RWPE2 (cell line): ENCODE data around the gene MGRN1.

Experiments used
- ATAC-seq: fragments of 200-7000 bp; cut with Tn5 transposase; 3 replicates; pipeline ENCODE4 v1.9.1; 2021; ENCODE audit warnings: low read depth
- DNase-seq: peaks from one replicate; pipeline ENCODE4 v3.0.0-alpha.2; 2020; ENCODE audit warnings: low spot score
- H3K27ac ChIP-seq: fragments of 450-650 bp; 2 replicates; pipeline ENCODE4 v1.5.1; 2017; ENCODE audit warnings: mild to moderate bottlenecking; ENCODE audit not compliant: poor library complexity, severe bottlenecking
- H3K27me3 ChIP-seq: fragments of 250-450 bp; sonication (Bioruptor Pico); 2 replicates; pipeline ENCODE4 v1.5.1; 2021; ENCODE audit warnings: mild to moderate bottlenecking, moderate library complexity; ENCODE audit not compliant: insufficient read depth, poor library complexity, severe bottlenecking
- H3K36me3 ChIP-seq: fragments of 250-450 bp; sonication (Bioruptor Pico); 2 replicates; pipeline ENCODE4 v1.5.1; 2020; ENCODE audit warnings: low read depth, mild to moderate bottlenecking, moderate library complexity
- H3K4me1 ChIP-seq: fragments of 250-450 bp; sonication (Bioruptor Pico); 2 replicates; pipeline ENCODE4 v1.5.1; 2021; ENCODE audit warnings: mild to moderate bottlenecking, moderate library complexity; ENCODE audit not compliant: insufficient read depth, poor library complexity, severe bottlenecking
- H3K4me3 ChIP-seq: fragments of 250-450 bp; sonication (Bioruptor Pico); 2 replicates; pipeline ENCODE4 v1.5.1; 2021; ENCODE audit warnings: mild to moderate bottlenecking, moderate library complexity; ENCODE audit not compliant: severe bottlenecking
- H3K9me3 ChIP-seq: fragments of 250-450 bp; sonication (Bioruptor Pico); 2 replicates; pipeline ENCODE4 v1.5.1; 2021; ENCODE audit warnings: mild to moderate bottlenecking, moderate library complexity; ENCODE audit not compliant: severe bottlenecking
- CTCF ChIP-seq: fragments of 450-650 bp; IDR thresholded peaks from one replicate; pipeline ENCODE4 v1.5.1; 2017; ENCODE audit warnings: mild to moderate bottlenecking, moderate library complexity; ENCODE audit not compliant: poor library complexity, severe bottlenecking

Gene MGRN1

GRCh38 chr16:4637501-4638166 lies 13.0 kb downstream of the MGRN1 start:
- H3K36me3 ChIP-seq = peaks cover 7% of the 10 kb centered on the region; the same call in 1 of the 2 replicates
- no peaks in the 10 kb centered on the region for H3K9me3 ChIP-seq
- no peaks in the 10 kb centered on the region for H3K4me1 ChIP-seq
- H3K27ac ChIP-seq = no peak overlapping the region
- ATAC-seq (no peak), DNase-seq (no peak)
- no peak overlapping the region for H3K4me3 ChIP-seq
- no peak for TF ChIP-seq CTCF
- H3K27me3 ChIP-seq = no peaks in the 10 kb centered on the region

- Histone ChIP-seq H3K4me3 (no peak overlapping the region), H3K9me3 (no peaks in the 10 kb centered on the region), H3K36me3 (peaks cover 11% of the 10 kb centered on the region), H3K4me1 (no peaks in the 10 kb centered on the region), H3K27me3 (no peaks in the 10 kb centered on the region), H3K27ac (no peak overlapping the region)
- no peak; the same call in 2 of the 3 replicates for ATAC-seq
- no peak for DNase-seq
- no peak for TF ChIP-seq CTCF
Observed at GRCh38 chr16:4639899-4640509, 15.4 kb downstream of the MGRN1 start.

GRCh38 chr16:4640572-4641305 lies 16.1 kb downstream of the MGRN1 start:
- DNase-seq = no peak
- Histone ChIP-seq H3K4me1 (no peaks in the 10 kb centered on the region), H3K27ac (no peak overlapping the region), H3K27me3 (no peaks in the 10 kb centered on the region), H3K36me3 (peaks cover 11% of the 10 kb centered on the region), H3K9me3 (no peaks in the 10 kb centered on the region), H3K4me3 (no peak overlapping the region)
- no peak for ATAC-seq
- TF ChIP-seq CTCF = no peak

- no peak for TF ChIP-seq CTCF
- H3K4me3 ChIP-seq = no peak overlapping the region
- H3K27me3 ChIP-seq = no peaks in the 10 kb centered on the region
- no peak overlapping the region for H3K27ac ChIP-seq
- H3K9me3 ChIP-seq = no peaks in the 10 kb centered on the region
- no peaks in the 10 kb centered on the region for H3K4me1 ChIP-seq
- peaks cover 8% of the 10 kb centered on the region for H3K36me3 ChIP-seq
- no peak for ATAC-seq
- no peak for DNase-seq
Observed at GRCh38 chr16:4641306-4641687, 16.7 kb downstream of the MGRN1 start.

- no peak for TF ChIP-seq CTCF
- DNase-seq = no peak
- no peak for ATAC-seq
- peaks cover 4% of the 10 kb centered on the region for H3K36me3 ChIP-seq
- H3K9me3 ChIP-seq = no peaks in the 10 kb centered on the region
- H3K4me1 ChIP-seq = no peaks in the 10 kb centered on the region
- H3K4me3 ChIP-seq = no peak overlapping the region
- H3K27ac ChIP-seq = no peak overlapping the region
- no peaks in the 10 kb centered on the region for H3K27me3 ChIP-seq
Observed at GRCh38 chr16:4641895-4642294, 17.3 kb downstream of the MGRN1 start.
